GM21825 (cell line): ENCODE data around the gene ABCC8.

Experiments
- ATAC-seq: cut with Tn5 transposase; IDR thresholded peaks from one replicate; pipeline ENCODE4 v1.9.1; 2021; ENCODE audit warnings: mild to moderate bottlenecking, moderate library complexity; ENCODE audit not compliant: unreplicated experiment

ABCC8 gene

GRCh38 chr11:17407575-17407974 is 69.1 kb downstream of the ABCC8 start:
- ATAC-seq: no peak

- ATAC-seq: no peak
Observed at GRCh38 chr11:17406818-17407149, 69.9 kb downstream of the ABCC8 start.

GRCh38 chr11:17406082-17406817 is 70.4 kb downstream of the ABCC8 start:
- no peak for ATAC-seq

GRCh38 chr11:17405232-17406005 is 71.2 kb downstream of the ABCC8 start:
- no peak for ATAC-seq

GRCh38 chr11:17403980-17404759 is 72.5 kb downstream of the ABCC8 start:
- no peak for ATAC-seq

GRCh38 chr11:17402486-17402885 is 74.2 kb downstream of the ABCC8 start:
- no peak for ATAC-seq

GRCh38 chr11:17401841-17402240 is 74.8 kb downstream of the ABCC8 start:
- no peak for ATAC-seq

GRCh38 chr11:17401316-17401715 is 75.3 kb downstream of the ABCC8 start:
- no peak for ATAC-seq

GRCh38 chr11:17400048-17400775 is 76.4 kb downstream of the ABCC8 start:
- no peak for ATAC-seq

- ATAC-seq: no peak
Observed at GRCh38 chr11:17399236-17399635, 77.4 kb downstream of the ABCC8 start.

- no peak for ATAC-seq
Observed at GRCh38 chr11:17397311-17398002, 79.2 kb downstream of the ABCC8 start.

- ATAC-seq: no peak
Observed at GRCh38 chr11:17396598-17397310, 79.9 kb downstream of the ABCC8 start.

- ATAC-seq: no peak
Observed at GRCh38 chr11:17395978-17396377, 80.7 kb downstream of the ABCC8 start.

GRCh38 chr11:17395554-17395961 is 81.1 kb downstream of the ABCC8 start:
- no peak for ATAC-seq

- no peak for ATAC-seq
Observed at GRCh38 chr11:17394743-17395390, 81.8 kb downstream of the ABCC8 start.

GRCh38 chr11:17393472-17393871 is 83.2 kb downstream of the ABCC8 start:
- ATAC-seq: no peak

GRCh38 chr11:17392872-17393271 is 83.8 kb downstream of the ABCC8 start:
- ATAC-seq: no peak

- ATAC-seq: no peak
Observed at GRCh38 chr11:17391493-17392355, 84.9 kb downstream of the ABCC8 start.
